ENCODE results near the gene GPBP1L1.

DNA sequence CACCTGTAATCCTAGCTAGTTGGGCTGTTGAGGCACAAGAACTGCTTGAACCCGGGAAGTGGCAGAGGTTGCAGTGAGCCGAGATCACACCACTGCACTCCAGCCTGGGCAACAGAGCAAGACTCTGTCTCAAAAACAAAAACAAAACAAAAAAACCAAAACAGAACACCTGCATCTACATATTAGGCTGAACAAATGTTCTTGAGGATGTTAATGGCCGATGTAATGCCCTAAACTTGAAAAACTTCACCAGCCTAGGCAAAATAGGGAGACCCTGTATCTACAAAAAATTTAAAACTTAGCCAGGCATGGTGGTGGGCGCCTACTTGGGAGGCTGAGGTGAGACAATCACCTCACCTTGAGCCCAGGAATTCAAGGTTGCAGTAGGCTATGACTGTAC, 17.8 kb downstream of the GPBP1L1 start:
- TF ChIP-seq, protein P1, sequence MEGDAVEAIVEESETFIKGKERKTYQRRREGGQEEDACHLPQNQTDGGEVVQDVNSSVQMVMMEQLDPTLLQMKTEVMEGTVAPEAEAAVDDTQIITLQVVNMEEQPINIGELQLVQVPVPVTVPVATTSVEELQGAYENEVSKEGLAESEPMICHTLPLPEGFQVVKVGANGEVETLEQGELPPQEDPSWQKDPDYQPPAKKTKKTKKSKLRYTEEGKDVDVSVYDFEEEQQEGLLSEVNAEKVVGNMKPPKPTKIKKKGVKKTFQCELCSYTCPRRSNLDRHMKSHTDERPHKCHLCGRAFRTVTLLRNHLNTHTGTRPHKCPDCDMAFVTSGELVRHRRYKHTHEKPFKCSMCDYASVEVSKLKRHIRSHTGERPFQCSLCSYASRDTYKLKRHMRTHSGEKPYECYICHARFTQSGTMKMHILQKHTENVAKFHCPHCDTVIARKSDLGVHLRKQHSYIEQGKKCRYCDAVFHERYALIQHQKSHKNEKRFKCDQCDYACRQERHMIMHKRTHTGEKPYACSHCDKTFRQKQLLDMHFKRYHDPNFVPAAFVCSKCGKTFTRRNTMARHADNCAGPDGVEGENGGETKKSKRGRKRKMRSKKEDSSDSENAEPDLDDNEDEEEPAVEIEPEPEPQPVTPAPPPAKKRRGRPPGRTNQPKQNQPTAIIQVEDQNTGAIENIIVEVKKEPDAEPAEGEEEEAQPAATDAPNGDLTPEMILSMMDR (IDR thresholded peaks at IDR 0.05): no peak
- TF ChIP-seq POLR2A (IDR thresholded peaks at IDR 0.05) (no peak), POLR2AphosphoS5 (IDR thresholded peaks at IDR 0.05) (no peak), EP300 (IDR thresholded peaks at IDR 0.05) (no peak)
